Fibroblast of pulmonary artery (primary cell): ENCODE data around the gene THADA.
"Not testable (repeated sequence)": the region's sequence is repeated elsewhere in the genome, so short reads cannot be mapped to it uniquely, and the experiment has no call there.

Experiments used
- DNase-seq: peaks from one replicate; pipeline ENCODE4 v3.0.0-alpha.2; 2010; ENCODE audit warnings: low read depth
- H3K4me3 ChIP-seq: replicated peaks from 2 replicates; pipeline ENCODE4 v1.5.1; 2011; ENCODE audit warnings: low read depth, mild to moderate bottlenecking, control low read depth, low read length, moderate library complexity
- TF ChIP-seq, protein P1 (sequence below): IDR thresholded peaks from 2 replicates; pipeline ENCODE4 v1.5.1; 2011; ENCODE audit warnings: mild to moderate bottlenecking, control low read depth, low read length, inconsistent platforms; ENCODE audit errors: missing control alignments

THADA gene

GRCh38 chr2:43284967-43285366, 310.9 kb downstream of the THADA start:
- DNase-seq = no peak
- TF ChIP-seq, protein P1, sequence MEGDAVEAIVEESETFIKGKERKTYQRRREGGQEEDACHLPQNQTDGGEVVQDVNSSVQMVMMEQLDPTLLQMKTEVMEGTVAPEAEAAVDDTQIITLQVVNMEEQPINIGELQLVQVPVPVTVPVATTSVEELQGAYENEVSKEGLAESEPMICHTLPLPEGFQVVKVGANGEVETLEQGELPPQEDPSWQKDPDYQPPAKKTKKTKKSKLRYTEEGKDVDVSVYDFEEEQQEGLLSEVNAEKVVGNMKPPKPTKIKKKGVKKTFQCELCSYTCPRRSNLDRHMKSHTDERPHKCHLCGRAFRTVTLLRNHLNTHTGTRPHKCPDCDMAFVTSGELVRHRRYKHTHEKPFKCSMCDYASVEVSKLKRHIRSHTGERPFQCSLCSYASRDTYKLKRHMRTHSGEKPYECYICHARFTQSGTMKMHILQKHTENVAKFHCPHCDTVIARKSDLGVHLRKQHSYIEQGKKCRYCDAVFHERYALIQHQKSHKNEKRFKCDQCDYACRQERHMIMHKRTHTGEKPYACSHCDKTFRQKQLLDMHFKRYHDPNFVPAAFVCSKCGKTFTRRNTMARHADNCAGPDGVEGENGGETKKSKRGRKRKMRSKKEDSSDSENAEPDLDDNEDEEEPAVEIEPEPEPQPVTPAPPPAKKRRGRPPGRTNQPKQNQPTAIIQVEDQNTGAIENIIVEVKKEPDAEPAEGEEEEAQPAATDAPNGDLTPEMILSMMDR = no peak
- H3K4me3 ChIP-seq = no peak overlapping the region

GRCh38 chr2:43284347-43284746, 311.5 kb downstream of the THADA start:
- DNase-seq, H3K4me3 ChIP-seq: not testable (repeated sequence)

- no peak overlapping the region for H3K4me3 ChIP-seq
- DNase-seq = no peak
- TF ChIP-seq, protein P1 = no peak
Observed at GRCh38 chr2:43280994-43281393, 314.8 kb downstream of the THADA start.

- no peak for DNase-seq
- TF ChIP-seq, protein P1 = no peak
Observed at GRCh38 chr2:43279317-43279840, 316.5 kb downstream of the THADA start.

DNA sequence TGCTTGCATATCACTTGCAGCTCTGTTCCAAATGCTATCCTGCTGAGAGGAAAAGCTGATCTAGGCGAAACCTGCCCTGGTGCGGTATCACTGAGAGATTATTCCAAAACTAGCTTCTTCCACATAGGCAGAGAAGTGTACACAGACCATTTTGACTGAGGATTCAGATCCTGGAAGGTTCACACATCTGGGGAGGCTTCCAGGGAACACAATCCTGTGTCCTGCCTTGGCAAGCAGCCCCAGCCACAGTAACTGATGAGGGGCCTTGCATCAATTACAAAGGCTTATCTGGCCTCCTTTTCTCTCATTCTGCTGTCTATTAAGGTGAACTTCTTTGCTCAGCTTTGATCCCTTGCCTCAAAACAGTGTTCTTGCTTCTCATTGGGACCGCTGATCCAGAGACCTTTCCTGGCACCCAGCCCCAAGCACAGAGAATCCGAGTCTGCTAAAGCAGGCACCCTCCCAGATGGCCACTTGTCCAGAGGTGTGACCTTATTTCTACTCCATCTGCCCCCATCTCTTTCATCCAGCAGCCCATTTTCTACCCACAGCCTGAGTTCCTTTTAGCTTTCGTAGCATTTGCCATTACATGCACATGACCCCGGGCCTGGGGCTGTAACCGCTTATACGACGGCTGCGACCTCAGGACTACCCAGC, 317.1 kb downstream of the THADA start:
- TF ChIP-seq, protein P1 = no peak
- DNase-seq = no peak
- no peak overlapping the region for H3K4me3 ChIP-seq

More at GRCh38 chr2:43279317-43279840, 316.5 kb downstream of the THADA start:
- no peak overlapping the region for H3K4me3 ChIP-seq

DNA sequence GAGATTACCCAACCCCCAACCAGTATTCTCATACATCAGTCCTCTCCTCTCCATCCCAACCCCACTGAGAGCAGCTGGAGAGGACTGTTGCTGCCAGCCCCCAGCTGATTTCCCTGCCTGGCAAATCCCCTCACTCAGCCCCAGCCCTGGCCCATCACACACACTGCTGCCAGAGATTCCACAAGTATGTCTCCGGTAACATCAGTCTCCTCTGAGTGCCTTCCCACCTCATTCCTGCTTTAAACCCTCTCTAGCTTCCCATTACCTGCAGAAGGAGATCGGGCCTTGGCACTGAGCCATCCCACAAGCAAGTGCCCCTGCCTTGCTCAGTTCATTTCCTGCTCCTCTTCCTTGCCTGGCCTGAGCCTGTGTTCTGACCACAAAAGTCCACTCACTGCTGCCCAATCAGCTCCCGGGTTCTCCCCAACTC, 318.9 kb downstream of the THADA start:
- no peak for DNase-seq
- TF ChIP-seq, protein P1 = no peak
- H3K4me3 ChIP-seq = no peak overlapping the region

GRCh38 chr2:43276266-43276941, 319.4 kb downstream of the THADA start:
- TF ChIP-seq, protein P1 = no peak
- DNase-seq = no peak
- no peak overlapping the region for H3K4me3 ChIP-seq
